K562 (cell line): ENCODE measurements around the gene CETN1. TPM values are rescaled to one million over a fixed set of nuclear protein-coding genes. Genes with fewer than 3 reads are reported as not detected.

Experiments used
- CREB5 ChIP-seq: fragments of 250-450 bp; sonication (Bioruptor Pico); IDR thresholded peaks from 2 replicates; pipeline ENCODE4 v1.5.0; 2020; ENCODE audit warnings: mild to moderate bottlenecking
- CSDE1 ChIP-seq, 2 experiments: fragments of 450-650 bp; IDR thresholded peaks; 2 replicates each; pipeline ENCODE4 v1.6.1; 2016; ENCODE audit warnings: mild to moderate bottlenecking in 1 of 2
- CXXC5 ChIP-seq: fragments of 250-450 bp; sonication (Bioruptor Pico); IDR thresholded peaks from 2 replicates; pipeline ENCODE4 v1.8.0; 2022; ENCODE audit warnings: inconsistent platforms, mild to moderate bottlenecking, moderate library complexity
- E2F1 ChIP-seq: sonication (generic); formaldehyde crosslinking; IDR thresholded peaks from 2 replicates; pipeline ENCODE4 v1.8.1; 2023; ENCODE audit warnings: mild to moderate bottlenecking, missing genetic modification reagents, moderate library complexity
- ETV5 ChIP-seq: sonication (generic); formaldehyde crosslinking; IDR thresholded peaks from 2 replicates; pipeline ENCODE4 v1.4.0; 2020; ENCODE audit warnings: low read depth, mild to moderate bottlenecking, missing genetic modification reagents
- KAT2B ChIP-seq: IDR thresholded peaks from one replicate; pipeline ENCODE4 v1.6.1; 2012; ENCODE audit warnings: low read depth, mild to moderate bottlenecking, control low read depth, inconsistent platforms, low read length, moderate library complexity
- MLX ChIP-seq, 2 experiments: fragments of 450-650 bp in 1 of 2; sonication (generic) in 1 of 2; formaldehyde crosslinking; conservative IDR thresholded peaks; 2 replicates each; pipeline versions ENCODE4 v1.4.0 to v1.8.1; 2020 to 2022; ENCODE audit warnings: mild to moderate bottlenecking in 1 of 2, missing genetic modification reagents in 1 of 2
- MXD1 ChIP-seq: fragments of 250-450 bp; sonication (Bioruptor Pico); IDR thresholded peaks from 2 replicates; pipeline ENCODE4 v1.8.0; 2021; ENCODE audit warnings: borderline replicate concordance, mild to moderate bottlenecking, moderate library complexity; ENCODE audit not compliant: poor library complexity, severe bottlenecking
- NR3C1 ChIP-seq: sonication (generic); formaldehyde crosslinking; IDR thresholded peaks from 2 replicates; pipeline ENCODE4 v1.8.1; 2022; ENCODE audit warnings: missing genetic modification reagents
- RAD51 ChIP-seq: fragments of 450-650 bp; IDR thresholded peaks from 2 replicates; pipeline ENCODE4 v1.7.1; 2016; ENCODE audit warnings: low read depth, mild to moderate bottlenecking, borderline replicate concordance
- RFX5 ChIP-seq: IDR thresholded peaks from 2 replicates; pipeline ENCODE4 v1.6.1; 2011; ENCODE audit warnings: low read depth, mild to moderate bottlenecking, improper control_type of control experiment, low read length
- RHOXF2B ChIP-seq: fragments of 250-450 bp; sonication (Bioruptor Pico); conservative IDR thresholded peaks from 2 replicates; pipeline ENCODE4 v1.5.1; 2021
- SNIP1 ChIP-seq: fragments of 450-650 bp; IDR thresholded peaks from 2 replicates; pipeline ENCODE4 v1.7.1; 2017; ENCODE audit warnings: low read depth, mild to moderate bottlenecking
- TSC22D4 ChIP-seq: fragments of 450-650 bp; IDR thresholded peaks from 2 replicates; pipeline ENCODE4 v1.6.1; 2016; ENCODE audit warnings: missing genetic modification characterization, missing biosample characterization, control low read depth
- ZBTB34 ChIP-seq: fragments of 250-450 bp; sonication (Bioruptor Pico); IDR thresholded peaks from 2 replicates; pipeline ENCODE4 v1.8.0; 2021; ENCODE audit warnings: mild to moderate bottlenecking, moderate library complexity
- ZNF124 ChIP-seq: sonication (generic); formaldehyde crosslinking; IDR thresholded peaks from 2 replicates; pipeline ENCODE4 v1.8.1; 2022; ENCODE audit warnings: missing genetic modification reagents
- ZNF277 ChIP-seq: fragments of 250-450 bp; sonication (Bioruptor Pico); IDR thresholded peaks from 2 replicates; pipeline ENCODE4 v1.8.0; 2022; ENCODE audit warnings: inconsistent platforms, mild to moderate bottlenecking, moderate library complexity, borderline replicate concordance
- ZNF511 ChIP-seq: sonication (generic); formaldehyde crosslinking; IDR thresholded peaks from 2 replicates; pipeline ENCODE4 v1.8.0; 2022; ENCODE audit warnings: mild to moderate bottlenecking, missing genetic modification reagents
- ZNF695 ChIP-seq: fragments of 450-650 bp; formaldehyde crosslinking; IDR thresholded peaks from 2 replicates; pipeline ENCODE4 v1.4.0; 2020; ENCODE audit warnings: mild to moderate bottlenecking, moderate library complexity
- ZSCAN29 ChIP-seq: fragments of 450-650 bp; IDR thresholded peaks from 2 replicates; pipeline ENCODE4 v1.6.1; 2017
- polyA plus RNA-seq, 8 experiments: library from polyadenylated mRNA; depleted of rRNA in 4 of 8; stranded (reverse) in 5 of 8; unstranded in 3 of 8; fragments of >200 nt; fragmentation: Nextera tagmentation in 2 of 8; fragmentation: Illumina TruSeq in 1 of 8; extraction: Ambion mirVana in 2 of 8; extraction: Trizol in 1 of 8; gene quantifications; 2 replicates each; pipeline versions ENCODE4 v1.2.1 to v1.2.3, GENCODE V29; 2011 to 2014; ENCODE audit warnings: inconsistent platforms in 1 of 8, missing spikeins in 1 of 8
- total RNA-seq, 7 experiments: library from RNA; depleted of rRNA in 6 of 7; stranded (reverse); fragments of >200 nt in 6 of 7; fragmentation: Illumina TruSeq in 2 of 7; extraction: Trizol in 2 of 7; gene quantifications; 2 replicates each; pipeline versions ENCODE4 v1.2.1 to v1.2.3, GENCODE V29; 2011 to 2021; ENCODE audit warnings: low replicate concordance in 1 of 7

CETN1 gene
- total and polyA plus RNA-seq, 9 of the 15 experiments (the other 6 are each of a cell fraction or from before 2014, with no cell fraction given): 0.07 to 0.34 (median 0.19) TPM; not detected in 3

GRCh38 chr18:617970-618504 is 37.9 kb downstream of the CETN1 start (continued):
- TF ChIP-seq ZBTB34 (CRISPR knock-in tag) (peak; percentile 46; the same call in 1 of the 2 replicates), MLX (CRISPR knock-in tag; conservative IDR thresholded peaks at IDR 0.05) (no peak), CREB5 (CRISPR knock-in tag) (no peak), CXXC5 (CRISPR knock-in tag) (peak; percentile 100), KAT2B (no peak), ZNF511 (no peak), RHOXF2B (no peak), RFX5 (no peak), ZNF695 (CRISPR knock-in tag) (no peak), NR3C1 (no peak), ZNF124 (CRISPR knock-in tag) (no peak), E2F1 (CRISPR knock-in tag) (no peak), ZSCAN29 (no peak), ZNF277 (CRISPR knock-in tag) (no peak), CSDE1 (IDR thresholded peaks at IDR 0.05) (no peak), ETV5 (peak; percentile 72), TSC22D4 (tag) (no peak), RAD51 (peak; percentile 39; the same call in 1 of the 2 replicates), SNIP1 (no peak), MXD1 (no peak)
